GM19239 (cell line): ENCODE results near the gene ABLIM1.

Experiments used
- DNase-seq: peaks from one replicate; pipeline ENCODE4 v3.0.0; 2011; ENCODE audit warnings: low spot score; ENCODE audit not compliant: insufficient read length
- FAIRE-seq: peaks from 2 replicates; lab custom pipeline; 2011; peaks lifted over from hg19 to GRCh38; lab: Jason Lieb, UNC

Gene ABLIM1

GRCh38 chr10:114432566-114433093, 225.4 kb downstream of the ABLIM1 start:
- DNase-seq, result no peak
- FAIRE-seq, result no peak

GRCh38 chr10:114431414-114432135, 226.5 kb downstream of the ABLIM1 start:
- DNase-seq, result no peak
- FAIRE-seq, result no peak

- FAIRE-seq, result no peak
- DNase-seq, result no peak
These were observed 227.2 kb downstream of the ABLIM1 start for GRCh38 chr10:114430688-114431413.

GRCh38 chr10:114429581-114430335, 228.3 kb downstream of the ABLIM1 start:
- FAIRE-seq (no peak), DNase-seq (no peak)

- FAIRE-seq, result no peak
- no peak for DNase-seq
These were observed 230.8 kb downstream of the ABLIM1 start for GRCh38 chr10:114427124-114427852.

GRCh38 chr10:114426476-114426875, 231.6 kb downstream of the ABLIM1 start:
- no peak for DNase-seq
- FAIRE-seq, result no peak

- FAIRE-seq, result no peak
- no peak for DNase-seq
These were observed 237.1 kb downstream of the ABLIM1 start for GRCh38 chr10:114420811-114421485.

- FAIRE-seq (no peak), DNase-seq (no peak)
These were observed 240.0 kb downstream of the ABLIM1 start for GRCh38 chr10:114418109-114418508.

- FAIRE-seq (no peak), DNase-seq (no peak)
These were observed 244.9 kb downstream of the ABLIM1 start for GRCh38 chr10:114412907-114413797.

GRCh38 chr10:114408968-114409444, 249.1 kb downstream of the ABLIM1 start:
- no peak for FAIRE-seq
- no peak for DNase-seq

- no peak for DNase-seq
- FAIRE-seq, result no peak
These were observed 249.7 kb downstream of the ABLIM1 start for GRCh38 chr10:114408112-114408967.

- DNase-seq (no peak), FAIRE-seq (no peak)
These were observed 251.6 kb downstream of the ABLIM1 start for GRCh38 chr10:114406455-114406854.

GRCh38 chr10:114405011-114405350, 253.1 kb downstream of the ABLIM1 start:
- no peak for DNase-seq
- no peak for FAIRE-seq

- FAIRE-seq (no peak), DNase-seq (no peak)
These were observed 253.7 kb downstream of the ABLIM1 start, which contains the start of gene AFAP1L2 for GRCh38 chr10:114404171-114405010. Gene AFAP1L2 (minus strand): TSS chr10:114404502. CDS start chr10:114404455, 47 bp downstream.

- no peak for FAIRE-seq
- no peak for DNase-seq
These were observed 254.4 kb downstream of the ABLIM1 start for GRCh38 chr10:114403541-114404161.

GRCh38 chr10:114402871-114403540, 255.1 kb downstream of the ABLIM1 start:
- FAIRE-seq (no peak), DNase-seq (no peak)
